Measurements from ENCODE around the gene NVL. TPM values are rescaled to one million over a fixed set of nuclear protein-coding genes. Genes with fewer than 3 reads are reported as not detected.
A peak's percentile ranks its signal among the peaks of the same experiment; 100 is the strongest.

NVL gene
- total and polyA plus RNA-seq, 10 of the 15 experiments (the other 5 are each of a cell fraction or from before 2014, with no cell fraction given) = 20.3 to 49.6 (median 35.2) TPM

DNA sequence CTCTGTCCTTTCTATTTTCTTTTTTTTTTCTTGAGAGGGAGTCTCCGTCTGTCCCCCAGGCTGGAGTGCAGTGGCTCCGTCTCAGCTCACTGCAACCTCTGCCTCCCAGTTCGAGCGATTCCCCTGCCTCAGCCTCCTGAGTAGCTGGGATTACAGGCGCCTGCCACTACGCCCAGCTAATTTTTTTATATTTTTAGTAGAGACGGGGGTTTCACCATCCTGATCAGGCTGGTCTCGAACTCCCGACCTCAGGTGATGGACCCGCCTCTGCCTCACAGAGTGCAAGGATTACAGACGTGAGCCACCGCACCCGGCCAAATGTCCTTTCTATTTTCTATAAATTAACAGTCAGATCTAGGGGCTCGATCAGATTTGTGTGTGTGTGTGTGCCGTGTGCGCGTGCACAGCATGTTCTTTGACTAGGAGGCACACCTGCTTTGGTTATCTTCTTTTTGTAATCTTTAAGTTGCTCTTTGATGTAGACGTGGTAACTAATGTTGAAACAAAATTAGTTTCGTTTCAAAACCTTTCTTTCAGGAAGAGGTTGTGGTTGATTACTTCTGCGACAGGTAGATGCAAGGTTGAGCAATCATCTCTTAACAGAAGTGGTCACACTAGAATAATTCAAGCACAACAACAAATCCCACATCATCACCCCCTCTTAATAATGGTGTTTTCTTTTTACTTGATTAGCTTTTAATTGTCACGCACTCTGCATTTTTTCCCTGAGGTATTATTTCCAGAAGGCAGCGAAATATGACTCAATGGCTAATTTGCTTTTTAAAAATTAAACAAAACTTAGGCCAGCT is 147.7 kb downstream of the NVL start (continued):
- TF ChIP-seq MEF2A (IDR thresholded peaks at IDR 0.05; ENCODE audit: insufficient read depth, low read depth, low read length) (peak; percentile 52; the same call in 1 of the 2 replicates), ATF3 (IDR thresholded peaks at IDR 0.05; ENCODE audit: borderline replicate concordance, extremely low read depth, low read depth, low read length) (no peak), HSF1 (IDR thresholded peaks at IDR 0.05; ENCODE audit: low read depth, low read length) (no peak), CHD4 (IDR thresholded peaks at IDR 0.05) (no peak), HCFC1 (IDR thresholded peaks at IDR 0.05; ENCODE audit: low read length) (no peak), CHD2 (IDR thresholded peaks at IDR 0.05; ENCODE audit: borderline replicate concordance, low read depth, low read length) (no peak), TBL1XR1 (IDR thresholded peaks at IDR 0.05; ENCODE audit: low read depth, low read length) (peak; percentile 52; the same call in 1 of the 2 replicates), ZNF592 (IDR thresholded peaks at IDR 0.05) (no peak), CBX5 (IDR thresholded peaks at IDR 0.05; ENCODE audit: low read depth) (no peak), E2F4 (IDR thresholded peaks at IDR 0.05; ENCODE audit: low read depth, low read length) (no peak), NFYB (IDR thresholded peaks at IDR 0.05; ENCODE audit: insufficient read depth, low read depth, low read length) (no peak), GATAD2B (conservative IDR thresholded peaks at IDR 0.05; ENCODE audit: low read depth) (no peak; the same call in 1 of the 2 replicates), HDAC6 (IDR thresholded peaks at IDR 0.05; ENCODE audit: unreplicated experiment) (no peak), CBX3 (IDR thresholded peaks at IDR 0.05; ENCODE audit: borderline replicate concordance, low read depth) (no peak), NR2F1 (conservative IDR thresholded peaks at IDR 0.05) (no peak; the same call in 1 of the 2 replicates), HDGF (IDR thresholded peaks at IDR 0.05) (peak; percentile 54; the same call in 1 of the 2 replicates), BHLHE40 (IDR thresholded peaks at IDR 0.05; ENCODE audit: borderline replicate concordance in 1 of 2, low read depth in 2 of 2, low read length in 1 of 2) (peak; percentile 90 to 93), CBFB (IDR thresholded peaks at IDR 0.05; ENCODE audit: low read depth) (peak; percentile 87), IKZF2 (IDR thresholded peaks at IDR 0.05) (peak; percentile 81 to 87; a peak in 2 of 4 replicates), RBBP5 (conservative IDR thresholded peaks at IDR 0.05) (no peak), ZNF217 (IDR thresholded peaks at IDR 0.05) (peak; percentile 84), SP1 (IDR thresholded peaks at IDR 0.05; ENCODE audit: low read depth, low read length) (no peak)
- TF ChIP-seq, protein P1, sequence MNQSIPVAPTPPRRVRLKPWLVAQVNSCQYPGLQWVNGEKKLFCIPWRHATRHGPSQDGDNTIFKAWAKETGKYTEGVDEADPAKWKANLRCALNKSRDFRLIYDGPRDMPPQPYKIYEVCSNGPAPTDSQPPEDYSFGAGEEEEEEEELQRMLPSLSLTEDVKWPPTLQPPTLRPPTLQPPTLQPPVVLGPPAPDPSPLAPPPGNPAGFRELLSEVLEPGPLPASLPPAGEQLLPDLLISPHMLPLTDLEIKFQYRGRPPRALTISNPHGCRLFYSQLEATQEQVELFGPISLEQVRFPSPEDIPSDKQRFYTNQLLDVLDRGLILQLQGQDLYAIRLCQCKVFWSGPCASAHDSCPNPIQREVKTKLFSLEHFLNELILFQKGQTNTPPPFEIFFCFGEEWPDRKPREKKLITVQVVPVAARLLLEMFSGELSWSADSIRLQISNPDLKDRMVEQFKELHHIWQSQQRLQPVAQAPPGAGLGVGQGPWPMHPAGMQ (IDR thresholded peaks at IDR 0.05; ENCODE audit: borderline replicate concordance) = no peak
